Natural killer cell treated with Interleukin-12 subunit alpha and Interleukin-12 subunit beta and Interleukin-15 and Interleukin-18, amount 100 ng/mL, for 72 hours (primary cell): ENCODE measurements around the gene DNLZ. TPM values are rescaled to one million over a fixed set of nuclear protein-coding genes. Genes with fewer than 3 reads are reported as not detected.
"Not testable (repeated sequence)": the region's sequence is repeated elsewhere in the genome, so short reads cannot be mapped to it uniquely, and the experiment has no call there.

Source experiments
- ATAC-seq, 2 donors: fragments of 150-1000 bp; cut with Tn5 transposase in 1 of 2; sonication (Bioruptor Pico), chemical (Tn5 transposase) in 1 of 2; 2 replicates each; pipeline ENCODE4 v1.10.0; 2021
- DNase-seq: peaks from one replicate; pipeline ENCODE4 v3.0.0; 2022; ENCODE audit warnings: low spot score
- H3K27ac Mint-ChIP-seq, 2 donors: 1 replicate in 1 of 2; 2 replicates in 1 of 2; pipeline ENCODE4 v1.8.0; 2022; ENCODE audit warnings: mixed read lengths in 2 of 2, mild to moderate bottlenecking in 1 of 2, moderate library complexity in 1 of 2
- H3K27me3 Mint-ChIP-seq, 2 donors: 1 replicate in 1 of 2; 2 replicates in 1 of 2; pipeline ENCODE4 v1.8.0; 2022; ENCODE audit warnings: mixed read lengths in 2 of 2
- H3K36me3 Mint-ChIP-seq: one replicate; pipeline ENCODE4 v1.8.0; 2022; ENCODE audit warnings: mixed read lengths
- H3K4me1 Mint-ChIP-seq, 2 donors: 1 replicate in 1 of 2; 2 replicates in 1 of 2; pipeline ENCODE4 v1.8.0; 2022; ENCODE audit warnings: low read depth in 2 of 2, mixed read lengths in 2 of 2, mild to moderate bottlenecking in 1 of 2
- H3K4me3 Mint-ChIP-seq: one replicate; pipeline ENCODE4 v1.8.0; 2022; ENCODE audit warnings: mixed read lengths
- H3K9me3 Mint-ChIP-seq: 2 replicates; pipeline ENCODE4 v1.8.0; 2022; ENCODE audit warnings: mixed read lengths
- total RNA-seq, 2 donors: library from RNA; stranded (reverse); gene quantifications; one replicate each; pipeline ENCODE4 v1.2.3, GENCODE V29; 2022

Gene DNLZ
- total RNA-seq, result 10 to 100 TPM; 30.0 to 41.2 TPM

DNA sequence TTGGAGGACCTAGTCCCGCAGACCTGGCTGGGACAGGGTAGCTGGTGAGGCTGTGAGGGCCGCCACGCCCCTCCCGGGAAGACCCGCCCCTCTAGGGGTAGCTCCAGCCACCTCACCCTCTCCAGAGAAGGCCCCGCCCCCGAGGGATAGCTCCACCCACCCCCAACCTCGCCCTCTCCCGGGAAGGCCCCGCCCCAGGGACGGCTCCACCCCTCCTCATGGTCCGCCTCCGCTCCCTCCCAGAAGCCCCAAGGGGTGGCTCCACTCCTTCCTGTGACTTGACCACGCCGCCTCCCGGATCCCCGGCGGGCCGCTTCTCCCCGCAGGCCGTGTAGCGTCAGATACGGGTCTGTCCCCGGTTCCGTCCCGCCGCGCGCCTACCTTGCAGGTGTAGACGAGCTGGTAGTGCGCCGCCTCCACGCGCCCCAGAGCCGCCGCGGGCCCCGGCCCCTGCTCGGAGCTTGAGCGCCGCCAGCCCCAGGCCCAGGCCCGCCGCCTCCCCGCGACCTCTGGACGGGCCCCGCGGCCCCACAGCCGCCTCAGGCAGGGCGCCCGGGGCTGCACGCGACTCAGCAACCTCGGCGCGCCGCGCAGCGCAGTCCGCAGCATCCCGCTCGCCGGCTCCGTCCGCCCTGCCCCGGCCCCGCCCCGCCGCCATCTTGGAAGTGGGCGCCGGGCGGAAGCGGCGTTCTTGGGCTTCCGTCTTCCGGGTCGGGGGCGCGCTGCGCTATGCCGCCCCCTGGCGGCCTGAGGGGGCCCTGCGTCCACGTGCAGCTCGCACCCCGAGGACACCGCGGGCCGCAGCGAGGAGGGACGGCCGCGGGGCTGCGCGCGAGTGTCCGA is at the start of gene DNLZ:
Gene DNLZ, minus strand, starts transcription at position 639 of the 843 bp plus-strand sequence. Its CDS starts 30 bp downstream, at position 609.
- Mint-ChIP-seq H3K9me3 (no peaks in the 10 kb centered on the region), H3K4me3 (peak within 1 kb of the TSS; percentile 71), H3K36me3 (no peaks in the 10 kb centered on the region), H3K27me3 (no peaks in the 10 kb centered on the region), H3K27ac (no peak within 1 kb of the TSS), H3K4me1 (no peaks in the 10 kb centered on the region)
- ATAC-seq, result peak; percentile 95 to 96
- DNase-seq, result peak; percentile 95

DNA sequence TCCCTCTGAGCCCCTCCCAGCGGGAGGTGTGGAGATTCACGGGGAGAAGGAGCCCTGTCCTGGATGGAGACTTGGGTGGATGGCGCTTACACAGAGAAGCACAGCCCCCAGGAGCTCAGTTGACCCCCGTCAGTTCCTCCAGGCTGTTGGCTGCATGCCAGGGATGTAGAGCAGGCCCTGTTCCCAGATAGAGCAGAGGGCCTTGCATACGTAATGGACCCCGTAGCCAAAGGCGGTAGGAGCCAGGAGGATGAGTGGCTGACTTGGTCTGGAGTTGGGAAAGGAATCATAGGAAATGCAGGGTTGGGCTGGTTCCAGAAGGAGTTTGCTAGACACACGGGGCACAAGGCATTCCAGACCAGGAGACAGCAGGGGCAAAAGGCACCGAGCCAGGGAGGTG is 49.4 kb upstream of the DNLZ start:
- DNase-seq (no peak), ATAC-seq (no peak)
- H3K4me1 Mint-ChIP-seq, result peaks cover 26 to 30% of the 10 kb centered on the region in 2 donors
- H3K36me3 Mint-ChIP-seq, result peaks cover 21% of the 10 kb centered on the region
- no peaks in the 10 kb centered on the region for H3K9me3 Mint-ChIP-seq
- H3K27ac Mint-ChIP-seq, result no peak overlapping the region
- no peak overlapping the region for H3K4me3 Mint-ChIP-seq
- no peaks in the 10 kb centered on the region for H3K27me3 Mint-ChIP-seq

DNA sequence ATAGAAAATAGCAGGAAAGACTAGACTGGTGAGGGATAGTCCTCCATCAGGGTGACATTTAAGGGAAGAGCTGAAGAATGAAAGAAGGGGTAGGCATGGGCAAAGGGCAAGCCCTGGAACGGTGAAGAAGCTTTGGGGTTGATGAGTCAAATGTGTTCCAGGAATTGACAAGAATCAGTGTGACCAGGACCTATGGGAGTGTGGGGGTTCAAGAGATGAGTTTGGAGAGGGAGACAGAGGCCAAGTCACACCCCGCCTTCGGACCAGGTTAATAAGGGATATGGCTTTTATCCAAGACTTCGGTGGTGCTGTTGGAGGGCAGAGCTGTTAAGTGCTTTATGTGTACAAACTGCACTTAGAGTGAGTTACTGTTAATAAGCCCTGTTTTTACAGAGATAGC is 47.8 kb upstream of the DNLZ start:
- H3K36me3 Mint-ChIP-seq, result peaks cover 16% of the 10 kb centered on the region
- H3K4me1 Mint-ChIP-seq, result peaks cover 29 to 30% of the 10 kb centered on the region in 2 donors

GRCh38 chr9:136410500-136411287 is 47.1 kb upstream of the DNLZ start, which contains the start of the genes ENTR1 and PMPCA:
TSS of gene ENTR1 (minus strand) at chr9:136410614. CDS start at chr9:136410397, 217 bp downstream.
TSS of gene PMPCA (plus strand) at chr9:136410658. CDS start at chr9:136410669, 11 bp downstream.
- ATAC-seq, result peak; percentile 92 to 97
- DNase-seq, result peak; percentile 96
- Mint-ChIP-seq H3K9me3 (no peaks in the 10 kb centered on the region), H3K4me1 (peaks cover 29 to 30% of the 10 kb centered on the region in 2 donors), H3K36me3 (peaks cover 16% of the 10 kb centered on the region), H3K4me3 (peak within 1 kb of the TSS; percentile 90), H3K27ac (peak within 1 kb of the TSS; percentile 86 to 91), H3K27me3 (no peaks in the 10 kb centered on the region)

More for the DNA sequence above, 47.8 kb upstream of the DNLZ start:
- Mint-ChIP-seq H3K27ac (peak overlapping the region; percentile 86 to 91), H3K27me3 (no peaks in the 10 kb centered on the region), H3K4me3 (peak overlapping the region; percentile 90), H3K9me3 (no peaks in the 10 kb centered on the region)
- no peak for ATAC-seq
- DNase-seq, result no peak

- peak overlapping the region; percentile 90 for H3K4me3 Mint-ChIP-seq
- no peaks in the 10 kb centered on the region for H3K9me3 Mint-ChIP-seq
- H3K27me3 Mint-ChIP-seq, result no peaks in the 10 kb centered on the region
- H3K4me1 Mint-ChIP-seq, result peaks cover 35 to 36% of the 10 kb centered on the region in 2 donors
- DNase-seq (no peak), ATAC-seq (peak; percentile 24 to 38)
- peak overlapping the region; percentile 86 to 91 for H3K27ac Mint-ChIP-seq
- H3K36me3 Mint-ChIP-seq, result peaks cover 16% of the 10 kb centered on the region
These were observed 46.3 kb upstream of the DNLZ start for GRCh38 chr9:136409557-136410455.

DNA sequence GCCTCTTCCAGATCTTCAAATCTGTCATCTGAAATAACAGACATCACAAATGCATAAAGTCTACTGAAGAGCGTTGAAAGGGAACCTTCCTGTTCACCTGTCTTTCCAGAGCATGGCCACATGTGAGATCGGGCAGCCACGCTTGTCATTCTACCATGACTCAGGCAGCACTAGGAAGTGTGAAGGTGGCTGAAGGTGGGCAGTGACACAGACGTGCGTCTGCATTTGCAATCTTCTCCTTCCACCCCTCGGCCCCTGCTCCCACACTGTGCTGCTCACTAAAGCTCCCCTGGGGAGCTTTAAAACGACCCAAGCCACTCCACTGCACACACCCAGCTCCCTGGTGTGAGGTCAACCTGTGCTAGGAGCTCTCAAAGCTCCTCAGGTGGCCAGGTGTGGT is 44.4 kb upstream of the DNLZ start:
- H3K36me3 Mint-ChIP-seq, result peaks cover 10% of the 10 kb centered on the region
- H3K27me3 Mint-ChIP-seq, result no peaks in the 10 kb centered on the region
- no peak for DNase-seq
- no peak overlapping the region for H3K4me3 Mint-ChIP-seq
- ATAC-seq, result no peak
- H3K27ac Mint-ChIP-seq, result no peak overlapping the region
- no peaks in the 10 kb centered on the region for H3K9me3 Mint-ChIP-seq
- peaks cover 47 to 48% of the 10 kb centered on the region in 2 donors for H3K4me1 Mint-ChIP-seq

DNA sequence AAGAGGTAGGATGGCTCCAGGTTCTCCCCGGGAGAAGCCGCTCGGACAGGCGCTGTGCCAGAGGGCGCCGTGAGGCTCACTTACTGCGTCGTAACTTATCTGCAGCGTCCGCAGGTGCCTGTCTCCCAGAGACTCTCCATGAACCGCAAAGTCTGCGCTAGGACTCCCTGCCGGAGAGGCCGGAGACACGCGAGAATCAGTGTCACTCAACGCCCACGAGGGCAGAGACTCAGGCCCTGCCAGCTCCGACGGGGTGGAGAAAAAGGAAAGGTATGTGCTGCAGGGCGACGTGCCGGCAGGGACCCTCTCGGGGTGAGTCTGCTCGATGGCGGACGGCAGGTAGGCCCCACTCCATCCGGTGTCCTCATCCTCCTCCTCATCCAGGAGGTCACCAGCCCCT is 43.5 kb upstream of the DNLZ start:
- H3K9me3 Mint-ChIP-seq, ATAC-seq, DNase-seq, H3K27me3 Mint-ChIP-seq, H3K27ac Mint-ChIP-seq, H3K4me3 Mint-ChIP-seq: not testable (repeated sequence)
- Mint-ChIP-seq H3K4me1 (peaks cover 46 to 48% of the 10 kb centered on the region in 2 donors), H3K36me3 (peaks cover 10% of the 10 kb centered on the region)

GRCh38 chr9:136405904-136406303 is 42.4 kb upstream of the DNLZ start:
- not testable (repeated sequence) for DNase-seq, H3K36me3 Mint-ChIP-seq, ATAC-seq, H3K4me3 Mint-ChIP-seq, H3K9me3 Mint-ChIP-seq, H3K27ac Mint-ChIP-seq, H3K27me3 Mint-ChIP-seq
- H3K4me1 Mint-ChIP-seq, result peaks cover 43 to 44% of the 10 kb centered on the region in 2 donors

GRCh38 chr9:136405481-136405880 is 41.9 kb upstream of the DNLZ start:
- DNase-seq (no peak), ATAC-seq (no peak)
- H3K27me3 Mint-ChIP-seq, result no peaks in the 10 kb centered on the region
- peak overlapping the region; percentile 82 to 93 for H3K27ac Mint-ChIP-seq
- H3K9me3 Mint-ChIP-seq, result no peaks in the 10 kb centered on the region
- peaks cover 5% of the 10 kb centered on the region for H3K36me3 Mint-ChIP-seq
- H3K4me3 Mint-ChIP-seq, result peak overlapping the region; percentile 77
- H3K4me1 Mint-ChIP-seq, result peaks cover 43 to 48% of the 10 kb centered on the region in 2 donors

GRCh38 chr9:136404801-136405136 is 41.2 kb upstream of the DNLZ start:
- H3K4me1 Mint-ChIP-seq, result peaks cover 40 to 46% of the 10 kb centered on the region in 2 donors

GRCh38 chr9:136403915-136404800 is 40.6 kb upstream of the DNLZ start:
- Mint-ChIP-seq H3K9me3 (no peaks in the 10 kb centered on the region), H3K27ac (peak overlapping the region; percentile 82 to 93), H3K27me3 (no peaks in the 10 kb centered on the region), H3K36me3 (peaks cover 5% of the 10 kb centered on the region), H3K4me3 (peak overlapping the region; percentile 77), H3K4me1 (peaks cover 36 to 44% of the 10 kb centered on the region in 2 donors)
- ATAC-seq (peak; percentile 53 to 61), DNase-seq (no peak)

More at GRCh38 chr9:136404801-136405136, 41.2 kb upstream of the DNLZ start:
- ATAC-seq (no peak), DNase-seq (no peak)
- Mint-ChIP-seq H3K4me3 (peak overlapping the region; percentile 77), H3K27ac (peak overlapping the region; percentile 82 to 93), H3K9me3 (no peaks in the 10 kb centered on the region), H3K27me3 (no peaks in the 10 kb centered on the region), H3K36me3 (peaks cover 5% of the 10 kb centered on the region)

DNA sequence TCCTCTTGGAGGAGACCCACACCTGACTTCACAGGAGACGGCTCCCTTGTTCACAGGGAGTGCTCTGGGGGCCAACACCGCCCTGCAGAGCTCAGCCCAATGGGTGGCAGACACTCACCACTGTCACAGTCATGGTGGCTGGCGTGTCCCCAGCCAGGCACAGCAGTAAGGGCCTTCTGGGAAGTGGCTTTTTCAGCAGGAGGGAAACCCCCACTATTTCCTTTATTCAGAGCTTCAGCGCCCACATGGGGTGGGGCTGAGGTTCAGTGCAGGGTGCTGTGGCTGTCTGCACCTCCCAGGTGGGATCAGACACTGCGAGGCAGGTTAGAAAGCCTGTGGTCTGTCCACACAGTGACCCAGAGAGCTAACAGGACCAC is 40.0 kb upstream of the DNLZ start:
- Mint-ChIP-seq H3K4me1 (peaks cover 36 to 46% of the 10 kb centered on the region in 2 donors), H3K27me3 (no peaks in the 10 kb centered on the region), H3K36me3 (no peaks in the 10 kb centered on the region), H3K9me3 (no peaks in the 10 kb centered on the region), H3K27ac (peak overlapping the region; percentile 82 to 93), H3K4me3 (peak overlapping the region; percentile 77)
- DNase-seq (peak; percentile 81), ATAC-seq (peak; percentile 77 to 78)
